K562 (cell line): Measurements from ENCODE around the gene PTPRF. TPM values are rescaled to one million over a fixed set of nuclear protein-coding genes. Genes with fewer than 3 reads are reported as not detected.

ENCODE experiments used
- CHD4 ChIP-seq: fragments of 200-600 bp; sonication (generic); IDR thresholded peaks from 3 replicates; pipeline ENCODE4 v1.6.1; 2012; ENCODE audit warnings: low read depth, mild to moderate bottlenecking, mixed read lengths, low read length, inconsistent platforms; ENCODE audit not compliant: insufficient read depth, insufficient replicate concordance, poor library complexity, severe bottlenecking
- EP400 ChIP-seq: fragments of 450-650 bp; IDR thresholded peaks from 2 replicates; pipeline ENCODE4 v1.6.1; 2017; ENCODE audit warnings: antibody characterized with exemption, mild to moderate bottlenecking, moderate library complexity
- EZH2 ChIP-seq: IDR thresholded peaks from 2 replicates; pipeline ENCODE4 v1.6.1; 2012; ENCODE audit warnings: low read depth, mild to moderate bottlenecking, inconsistent platforms, low read length, borderline replicate concordance
- GATA2 ChIP-seq: sonication (generic); formaldehyde crosslinking; IDR thresholded peaks from 2 replicates; pipeline ENCODE4 v1.4.0; 2020; ENCODE audit warnings: mild to moderate bottlenecking, missing genetic modification reagents
- GTF3C2 ChIP-seq: IDR thresholded peaks from 3 replicates; pipeline ENCODE4 v1.6.1; 2011; ENCODE audit warnings: borderline replicate concordance, mild to moderate bottlenecking, moderate library complexity; ENCODE audit not compliant: insufficient read length; ENCODE audit errors: extremely low read depth
- HMG20A ChIP-seq: fragments of 450-650 bp; formaldehyde crosslinking; conservative IDR thresholded peaks from 2 replicates; pipeline ENCODE4 v1.4.0; 2020; ENCODE audit warnings: mild to moderate bottlenecking, mixed read lengths
- IFI16 ChIP-seq: fragments of 250-450 bp; sonication (Bioruptor Pico); IDR thresholded peaks from 2 replicates; pipeline ENCODE4 v2.1.2; 2022; ENCODE audit warnings: mild to moderate bottlenecking, inconsistent platforms
- NRF1 ChIP-seq, 2 experiments: fragments of 450-650 bp; IDR thresholded peaks in 1 of 2; conservative IDR thresholded peaks in 1 of 2; 2 replicates each; pipeline ENCODE4 v1.6.1; 2014; ENCODE audit warnings: mild to moderate bottlenecking in 2 of 2
- POLR3G ChIP-seq: IDR thresholded peaks from 2 replicates; pipeline ENCODE4 v1.6.1; 2011; ENCODE audit not compliant: insufficient read length, insufficient replicate concordance; ENCODE audit errors: extremely low read depth
- RBBP5 ChIP-seq: fragments of 200-600 bp; sonication (generic); IDR thresholded peaks from 2 replicates; pipeline ENCODE4 v1.6.1; 2012; ENCODE audit warnings: borderline replicate concordance, mild to moderate bottlenecking, low read length, control low read depth, inconsistent platforms; ENCODE audit not compliant: insufficient read depth, poor library complexity, severe bottlenecking
- RBM14 ChIP-seq: fragments of 200-400 bp; formaldehyde crosslinking; IDR thresholded peaks from 2 replicates; pipeline ENCODE4 v1.6.1; 2018; ENCODE audit warnings: low read depth, mild to moderate bottlenecking, low read length, moderate library complexity, borderline replicate concordance; ENCODE audit not compliant: insufficient read depth
- ZBTB7A ChIP-seq: IDR thresholded peaks from 2 replicates; pipeline ENCODE4 v1.6.1; 2011; ENCODE audit warnings: low read depth, mild to moderate bottlenecking, low read length, moderate library complexity, borderline replicate concordance; ENCODE audit not compliant: control insufficient read depth
- ZFX ChIP-seq: sonication (generic); formaldehyde crosslinking; IDR thresholded peaks from 2 replicates; pipeline ENCODE4 v1.8.0; 2022; ENCODE audit warnings: mild to moderate bottlenecking, missing genetic modification reagents, moderate library complexity
- ZKSCAN3 ChIP-seq: fragments of 250-450 bp; sonication (Bioruptor Pico); IDR thresholded peaks from 2 replicates; pipeline ENCODE4 v1.4.0; 2020
- ZNF263 ChIP-seq: sonication (generic); formaldehyde crosslinking; IDR thresholded peaks from 2 replicates; pipeline ENCODE4 v1.8.0; 2022; ENCODE audit warnings: mild to moderate bottlenecking, missing genetic modification reagents, borderline replicate concordance
- ZNF274 ChIP-seq: IDR thresholded peaks from 2 replicates; pipeline ENCODE4 v1.6.1; 2011; ENCODE audit warnings: low read depth, mild to moderate bottlenecking, low read length, moderate library complexity, borderline replicate concordance
- polyA plus RNA-seq, 8 experiments: library from polyadenylated mRNA; depleted of rRNA in 4 of 8; stranded (reverse) in 5 of 8; unstranded in 3 of 8; fragments of >200 nt; fragmentation: Nextera tagmentation in 2 of 8; fragmentation: Illumina TruSeq in 1 of 8; extraction: Ambion mirVana in 2 of 8; extraction: Trizol in 1 of 8; gene quantifications; 2 replicates each; pipeline versions ENCODE4 v1.2.1 to v1.2.3, GENCODE V29; 2011 to 2014; ENCODE audit warnings: inconsistent platforms in 1 of 8, missing spikeins in 1 of 8
- total RNA-seq, 7 experiments: library from RNA; depleted of rRNA in 6 of 7; stranded (reverse); fragments of >200 nt in 6 of 7; fragmentation: Illumina TruSeq in 2 of 7; extraction: Trizol in 2 of 7; gene quantifications; 2 replicates each; pipeline versions ENCODE4 v1.2.1 to v1.2.3, GENCODE V29; 2011 to 2021; ENCODE audit warnings: low replicate concordance in 1 of 7

PTPRF gene
- total and polyA plus RNA-seq, 9 of the 15 experiments (the other 6 are each of a cell fraction or from before 2014, with no cell fraction given) = 0.13 to 4.3 (median 1.1) TPM

GRCh38 chr1:43565600-43566360, 35.1 kb downstream of the PTPRF start (continued):
- TF ChIP-seq ZFX (no peak), GTF3C2 (no peak), RBBP5 (peak; percentile 26), ZNF263 (CRISPR knock-in tag) (no peak), GATA2 (CRISPR knock-in tag) (no peak), EP400 (no peak), ZBTB7A (0 out of 2 replicates have a peak, but pooled peaks have one; percentile 0), ZNF274 (no peak), ZKSCAN3 (CRISPR knock-in tag) (no peak), CHD4 (no peak), RBM14 (no peak), HMG20A (CRISPR knock-in tag) (no peak), NRF1 (conservative IDR thresholded peaks at IDR 0.05 in 1 of 2, IDR thresholded peaks at IDR 0.05 in 1 of 2) (peak; percentile 52 to 69; a peak in 3 of 4 replicates), EZH2 (no peak), POLR3G (no peak), IFI16 (CRISPR knock-in tag) (no peak)
